C4-2B (cell line): ENCODE results near the gene FUT4.

Source experiments
- H3K27ac ChIP-seq: fragments of 450-650 bp; 2 replicates; pipeline ENCODE4 v1.5.1; 2017
- CTCF ChIP-seq: fragments of 450-650 bp; conservative IDR thresholded peaks from 2 replicates; pipeline ENCODE4 v1.5.1; 2017; ENCODE audit warnings: mild to moderate bottlenecking
- ZFX ChIP-seq: fragments of 450-650 bp; IDR thresholded peaks from 2 replicates; pipeline ENCODE4 v1.6.1; 2017

FUT4 gene

GRCh38 chr11:94511932-94512781 lies 31.6 kb upstream of the FUT4 start, which contains the start of gene C11orf97:
C11orf97 (plus strand) TSS chr11:94512461; CDS start chr11:94512529, 68 bp downstream.
- no peak for TF ChIP-seq CTCF
- no peak for TF ChIP-seq ZFX
- H3K27ac ChIP-seq, result no peak within 1 kb of the TSS

GRCh38 chr11:94513091-94513490 lies 30.6 kb upstream of the FUT4 start:
- H3K27ac ChIP-seq, result no peak overlapping the region
- TF ChIP-seq CTCF (no peak), ZFX (no peak)

GRCh38 chr11:94515398-94515797 lies 28.3 kb upstream of the FUT4 start:
- no peak for TF ChIP-seq ZFX
- no peak for TF ChIP-seq CTCF
- H3K27ac ChIP-seq, result no peak overlapping the region

GRCh38 chr11:94516725-94517124 lies 27.0 kb upstream of the FUT4 start:
- H3K27ac ChIP-seq, result no peak overlapping the region
- TF ChIP-seq CTCF (no peak), ZFX (no peak)

GRCh38 chr11:94518300-94518699 lies 25.4 kb upstream of the FUT4 start:
- TF ChIP-seq ZFX (no peak), CTCF (no peak)
- no peak overlapping the region for H3K27ac ChIP-seq

- TF ChIP-seq ZFX, result no peak
- peak; percentile 88 for TF ChIP-seq CTCF
- no peak overlapping the region for H3K27ac ChIP-seq
Observed at GRCh38 chr11:94519478-94520084, 24.1 kb upstream of the FUT4 start.

- no peak overlapping the region for H3K27ac ChIP-seq
- peak; percentile 53 for TF ChIP-seq CTCF
- TF ChIP-seq ZFX, result no peak
Observed at GRCh38 chr11:94521684-94522083, 22.0 kb upstream of the FUT4 start.
